ENCODE measurements around the gene HSBP1.

The HSBP1 gene

DNA sequence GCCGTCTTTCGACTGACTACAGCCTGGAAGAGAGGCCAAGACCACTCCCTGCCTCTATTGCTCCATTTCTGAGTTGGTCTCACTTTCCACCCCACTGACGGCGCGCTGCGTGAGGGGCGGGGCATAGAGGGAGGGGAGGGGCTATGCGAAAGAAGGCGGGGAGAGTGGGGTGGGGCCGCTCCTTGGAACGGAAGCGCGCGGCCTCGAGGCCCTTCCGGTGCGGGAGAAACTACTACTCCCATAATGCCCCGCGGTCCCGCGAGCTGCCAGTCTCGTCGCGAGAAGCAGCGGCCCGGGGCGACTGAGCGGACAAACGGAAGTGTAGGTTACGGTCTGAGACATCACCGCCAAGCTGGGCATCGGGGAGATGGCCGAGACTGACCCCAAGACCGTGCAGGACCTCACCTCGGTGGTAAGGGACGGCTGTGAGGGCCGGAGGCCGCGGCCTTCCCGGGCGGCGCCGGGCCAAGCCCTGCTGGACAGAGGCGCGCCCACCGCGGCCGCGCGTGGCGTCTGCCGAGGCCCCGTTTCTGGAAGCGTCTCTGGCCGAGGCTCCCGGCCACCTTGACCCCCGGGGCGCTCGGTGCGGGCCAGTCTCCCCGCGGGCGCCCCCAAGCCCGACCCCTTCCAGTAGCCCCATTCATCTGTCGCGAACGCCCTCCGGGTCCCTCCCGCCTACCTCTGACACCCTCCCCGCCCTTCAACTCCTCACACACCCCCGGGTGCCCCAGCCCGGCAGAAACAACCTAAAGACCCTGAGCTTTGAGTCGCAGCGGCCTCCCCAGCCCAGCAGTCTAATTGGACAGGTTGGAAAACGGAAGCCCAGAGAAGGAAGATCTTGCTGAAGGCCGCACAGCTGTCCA is at the start of gene HSBP1:
Gene HSBP1, plus strand, starts transcription at position 269 of the 863 bp plus-strand sequence. Its CDS starts 99 bp downstream, at position 368.
- in situ Hi-C loops (cut with HindIII; ENCODE audit: low sequenced_read_pairs) = no loop called here

DNA sequence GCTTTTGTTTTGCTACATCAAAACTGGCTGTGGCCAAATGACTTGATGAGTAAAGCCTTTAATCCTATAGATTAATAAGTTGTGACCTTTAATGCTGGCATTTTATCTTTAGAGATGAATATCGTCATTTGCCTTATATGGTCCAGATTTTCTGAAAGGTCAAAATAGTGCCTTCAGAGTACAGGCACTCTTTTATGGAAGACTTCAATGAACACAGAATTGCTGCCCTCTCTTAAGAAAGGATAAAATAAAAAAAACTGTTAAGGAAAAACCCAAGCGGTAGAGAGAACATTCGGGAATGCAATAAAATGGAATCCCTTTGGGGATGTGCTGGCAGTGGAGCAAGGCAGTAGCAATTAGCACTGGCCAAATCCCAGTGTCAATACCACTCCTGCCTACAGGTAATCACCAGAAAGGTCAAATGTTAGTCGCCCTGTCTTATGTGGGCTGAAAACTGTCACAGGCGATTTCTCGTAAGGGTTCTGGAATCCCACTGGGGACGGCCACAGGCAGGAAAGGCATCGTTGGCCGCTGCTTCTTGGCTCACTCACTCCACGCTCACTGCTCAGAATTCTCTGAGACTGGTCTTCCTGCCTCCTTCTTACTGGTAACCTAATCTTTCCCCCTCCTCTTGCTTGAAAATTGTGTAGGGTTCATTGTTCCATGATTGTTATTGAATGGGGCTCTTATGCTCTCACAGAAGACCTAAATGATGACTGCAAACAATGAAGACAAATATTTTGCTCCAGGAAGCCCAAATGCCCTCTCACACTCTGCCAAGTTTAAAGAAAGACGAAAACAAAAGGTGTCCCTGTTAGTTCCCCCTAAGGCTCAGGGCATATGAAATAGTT is 45.4 kb upstream of the HSBP1 start:
- in situ Hi-C loops (cut with HindIII; ENCODE audit: low sequenced_read_pairs) = no loop called here

DNA sequence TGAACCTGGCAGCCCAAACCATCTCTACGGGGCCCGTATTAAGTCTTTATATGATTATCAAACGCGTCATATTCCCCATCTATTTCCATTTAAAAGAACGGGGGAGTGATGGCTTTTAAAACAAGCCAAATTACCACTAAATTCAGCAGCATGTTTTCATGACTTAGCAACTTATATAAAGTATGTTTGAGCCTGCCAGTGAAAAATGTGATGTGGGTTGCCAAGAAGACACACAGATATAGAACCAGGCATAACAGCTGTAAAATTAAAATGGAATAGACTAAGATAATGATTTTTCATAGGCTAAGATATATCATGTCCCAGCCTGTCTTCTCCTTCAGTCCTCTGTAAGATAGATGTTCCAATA is 44.8 kb upstream of the HSBP1 start:
- in situ Hi-C loops (cut with HindIII; ENCODE audit: low sequenced_read_pairs) = no loop called here

- in situ Hi-C loops (cut with HindIII; ENCODE audit: low sequenced_read_pairs) = no loop called here
Observed at GRCh38 chr16:83768986-83769385, 38.8 kb upstream of the HSBP1 start.

GRCh38 chr16:83769397-83770008 is 38.3 kb upstream of the HSBP1 start:
- in situ Hi-C loops (cut with HindIII; ENCODE audit: low sequenced_read_pairs) = no loop called here

- in situ Hi-C loops (cut with HindIII; ENCODE audit: low sequenced_read_pairs) = no loop called here
Observed at GRCh38 chr16:83771306-83771942, 36.4 kb upstream of the HSBP1 start.

- in situ Hi-C loops (cut with HindIII; ENCODE audit: low sequenced_read_pairs) = no loop called here
Observed at GRCh38 chr16:83772806-83773205, 35.0 kb upstream of the HSBP1 start.

GRCh38 chr16:83774066-83774465 is 33.7 kb upstream of the HSBP1 start:
- in situ Hi-C loops (cut with HindIII; ENCODE audit: low sequenced_read_pairs) = no loop called here

GRCh38 chr16:83776944-83777343 is 30.8 kb upstream of the HSBP1 start:
- in situ Hi-C loops (cut with HindIII; ENCODE audit: low sequenced_read_pairs) = no loop called here

DNA sequence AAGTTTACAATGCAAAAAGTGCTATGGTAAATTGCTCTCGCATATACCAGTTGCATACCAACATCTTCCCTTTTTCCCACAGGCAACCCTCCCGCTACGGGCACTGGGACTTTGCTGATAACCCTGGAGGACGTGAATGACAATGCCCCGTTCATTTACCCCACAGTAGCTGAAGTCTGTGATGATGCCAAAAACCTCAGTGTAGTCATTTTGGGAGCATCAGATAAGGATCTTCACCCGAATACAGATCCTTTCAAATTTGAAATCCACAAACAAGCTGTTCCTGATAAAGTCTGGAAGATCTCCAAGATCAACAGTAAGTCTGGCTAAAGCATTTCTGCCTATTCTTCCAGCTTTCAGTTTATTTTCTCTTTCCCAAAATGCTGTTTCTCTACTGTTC is 27.9 kb upstream of the HSBP1 start:
- in situ Hi-C loops (cut with HindIII; ENCODE audit: low sequenced_read_pairs) = loop anchor here (5.0 kb wide), 1 partner anchor 43 kb away; no protein-coding TSS in a partner anchor

DNA sequence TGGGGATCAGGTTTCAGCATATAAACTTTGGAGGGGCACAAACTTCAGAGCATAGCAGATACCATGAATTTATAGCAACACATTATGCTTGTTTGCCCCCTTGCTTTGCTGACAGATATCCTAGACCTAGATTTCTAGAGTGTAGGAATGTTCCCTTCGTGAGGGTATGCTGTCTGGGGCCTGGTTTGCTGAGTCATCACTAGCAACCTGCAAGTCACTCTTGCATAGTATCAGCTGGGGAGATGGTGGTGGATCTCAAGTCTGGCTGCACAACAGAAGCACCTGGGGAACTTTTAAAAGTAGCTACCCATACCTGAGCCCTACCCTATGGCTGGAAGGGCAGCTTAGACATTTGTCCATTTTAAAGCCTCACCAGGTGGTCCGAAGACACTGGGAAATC is 22.3 kb upstream of the HSBP1 start:
- in situ Hi-C loops (cut with HindIII; ENCODE audit: low sequenced_read_pairs) = no loop called here

DNA sequence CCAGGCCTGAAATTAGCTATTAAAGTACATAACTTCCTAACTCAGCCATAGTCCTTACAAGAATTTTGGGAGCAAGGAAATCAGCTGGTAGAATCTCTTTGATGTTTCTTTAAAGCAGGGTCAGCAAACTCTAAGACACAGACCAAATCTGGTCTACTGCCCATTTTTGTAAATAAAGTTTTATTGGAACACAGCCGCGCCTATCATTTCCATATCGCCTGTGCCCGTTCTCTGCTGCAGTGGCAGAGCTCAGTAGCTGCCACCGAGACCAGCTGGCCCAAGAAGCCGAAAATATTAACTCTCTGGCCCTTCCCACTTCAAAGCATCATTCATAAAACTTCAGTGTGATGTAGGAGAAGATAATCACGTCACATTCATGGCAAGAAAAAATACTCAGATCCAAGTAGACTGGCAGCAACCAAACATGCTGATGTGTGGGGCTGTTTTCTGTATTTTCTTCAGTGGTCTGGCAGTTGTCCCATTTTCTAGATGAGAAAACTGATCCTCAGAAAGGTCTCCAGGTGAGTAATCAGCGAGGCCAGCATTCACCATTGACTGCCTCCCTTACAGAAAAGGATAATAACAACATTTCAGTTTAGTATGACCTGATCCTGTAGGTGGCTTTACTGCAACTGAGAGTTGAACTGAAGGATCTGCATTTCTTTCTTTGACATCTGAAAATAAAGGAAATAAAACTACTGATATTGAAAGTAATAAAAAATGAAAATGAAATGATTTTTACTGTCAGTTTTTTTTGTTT is 18.0 kb upstream of the HSBP1 start:
- in situ Hi-C loops (cut with HindIII; ENCODE audit: low sequenced_read_pairs) = no loop called here

- in situ Hi-C loops (cut with HindIII; ENCODE audit: low sequenced_read_pairs) = no loop called here
Observed at GRCh38 chr16:83791916-83792315, 15.9 kb upstream of the HSBP1 start.

GRCh38 chr16:83792391-83792790 is 15.4 kb upstream of the HSBP1 start:
- in situ Hi-C loops (cut with HindIII; ENCODE audit: low sequenced_read_pairs) = no loop called here

DNA sequence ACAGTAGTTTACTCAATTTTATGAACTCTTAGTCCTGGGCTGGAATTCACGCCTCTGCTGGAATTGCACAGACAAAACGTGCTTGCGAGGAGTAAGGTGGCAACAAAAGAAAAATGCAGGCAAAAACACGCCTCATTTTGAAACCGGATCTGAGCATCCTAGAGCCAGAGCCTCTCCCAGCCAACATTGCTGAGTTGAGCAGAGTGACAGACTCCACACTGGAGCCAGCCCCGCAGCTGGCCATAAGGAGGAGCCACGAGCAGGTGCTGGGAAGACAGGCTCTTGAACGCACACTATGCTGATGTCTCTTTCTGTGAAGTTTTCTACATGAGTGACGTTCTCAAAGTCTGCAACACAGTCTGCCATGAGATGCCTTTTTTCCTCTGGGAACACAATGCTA is 14.6 kb upstream of the HSBP1 start:
- in situ Hi-C loops (cut with HindIII; ENCODE audit: low sequenced_read_pairs) = no loop called here

- in situ Hi-C loops (cut with HindIII; ENCODE audit: low sequenced_read_pairs) = no loop called here
Observed at GRCh38 chr16:83794860-83795554, 12.8 kb upstream of the HSBP1 start.

GRCh38 chr16:83797013-83797412 is 10.8 kb upstream of the HSBP1 start:
- in situ Hi-C loops (cut with HindIII; ENCODE audit: low sequenced_read_pairs) = no loop called here

- in situ Hi-C loops (cut with HindIII; ENCODE audit: low sequenced_read_pairs) = no loop called here
Observed at GRCh38 chr16:83799336-83799735, 8.4 kb upstream of the HSBP1 start.

DNA sequence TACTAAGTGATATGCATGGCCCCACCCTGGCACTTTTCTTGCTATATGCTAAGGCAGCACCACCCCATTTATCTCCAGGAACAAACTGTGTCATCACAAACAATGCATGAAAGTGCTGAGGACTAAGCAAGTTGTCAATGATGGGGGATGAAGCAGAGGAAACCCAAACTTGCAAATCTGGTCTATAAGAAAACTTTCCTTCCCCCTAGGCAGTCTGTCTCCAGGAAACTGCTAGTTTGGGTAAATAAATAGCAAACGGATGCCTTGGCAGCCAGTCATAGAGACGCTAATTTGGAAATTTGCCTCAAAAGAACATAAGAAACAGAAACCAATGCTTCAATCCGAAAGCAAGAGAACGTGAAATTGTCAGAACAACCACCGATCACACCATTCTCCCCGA is 5.6 kb upstream of the HSBP1 start:
- in situ Hi-C loops (cut with HindIII; ENCODE audit: low sequenced_read_pairs) = no loop called here

All from endothelial cell of hepatic sinusoid (primary cell).